ENCODE results near the gene MBOAT7.
A peak's percentile ranks its signal among the peaks of the same experiment; 100 is the strongest.
"Not testable (repeated sequence)": the region's sequence is repeated elsewhere in the genome, so short reads cannot be mapped to it uniquely, and the experiment has no call there.

The MBOAT7 gene, protein sequence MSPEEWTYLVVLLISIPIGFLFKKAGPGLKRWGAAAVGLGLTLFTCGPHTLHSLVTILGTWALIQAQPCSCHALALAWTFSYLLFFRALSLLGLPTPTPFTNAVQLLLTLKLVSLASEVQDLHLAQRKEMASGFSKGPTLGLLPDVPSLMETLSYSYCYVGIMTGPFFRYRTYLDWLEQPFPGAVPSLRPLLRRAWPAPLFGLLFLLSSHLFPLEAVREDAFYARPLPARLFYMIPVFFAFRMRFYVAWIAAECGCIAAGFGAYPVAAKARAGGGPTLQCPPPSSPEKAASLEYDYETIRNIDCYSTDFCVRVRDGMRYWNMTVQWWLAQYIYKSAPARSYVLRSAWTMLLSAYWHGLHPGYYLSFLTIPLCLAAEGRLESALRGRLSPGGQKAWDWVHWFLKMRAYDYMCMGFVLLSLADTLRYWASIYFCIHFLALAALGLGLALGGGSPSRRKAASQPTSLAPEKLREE

DNA sequence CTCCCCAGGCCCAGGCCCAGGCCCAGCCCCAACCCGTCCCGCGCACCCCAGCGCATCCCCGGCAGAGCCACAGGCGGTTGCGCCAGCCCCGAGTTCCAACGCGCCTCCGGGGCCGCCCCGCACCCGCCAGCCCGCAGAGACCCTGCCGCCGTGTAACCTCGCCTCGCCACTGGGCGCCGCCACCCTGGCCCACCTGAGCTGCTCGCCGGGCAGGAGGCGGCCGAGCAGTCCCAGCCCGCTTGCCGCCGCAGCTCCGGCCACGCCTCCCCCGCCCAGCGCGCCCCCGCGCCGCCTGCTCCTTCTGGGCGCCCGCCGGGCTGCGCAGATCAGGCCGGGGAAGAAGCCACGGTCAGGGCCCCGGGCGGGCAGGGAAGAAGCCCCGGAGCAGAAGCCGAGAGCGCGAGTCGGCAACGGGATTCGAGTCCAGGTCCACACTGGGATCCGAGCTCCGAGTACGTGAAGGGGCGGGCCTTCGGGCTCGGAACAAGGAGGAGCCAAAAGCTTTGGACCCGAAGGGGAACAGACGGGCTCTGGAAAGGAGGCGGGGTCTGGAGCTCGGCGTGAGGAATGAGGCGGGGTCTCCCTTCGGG lies at the start of gene MBOAT7:
Gene MBOAT7, minus strand, starts transcription at position 436 of the 590 bp plus-strand sequence. CDS start 1,072 bp downstream, outside the sequence.
- no peak for DNase-seq

DNA sequence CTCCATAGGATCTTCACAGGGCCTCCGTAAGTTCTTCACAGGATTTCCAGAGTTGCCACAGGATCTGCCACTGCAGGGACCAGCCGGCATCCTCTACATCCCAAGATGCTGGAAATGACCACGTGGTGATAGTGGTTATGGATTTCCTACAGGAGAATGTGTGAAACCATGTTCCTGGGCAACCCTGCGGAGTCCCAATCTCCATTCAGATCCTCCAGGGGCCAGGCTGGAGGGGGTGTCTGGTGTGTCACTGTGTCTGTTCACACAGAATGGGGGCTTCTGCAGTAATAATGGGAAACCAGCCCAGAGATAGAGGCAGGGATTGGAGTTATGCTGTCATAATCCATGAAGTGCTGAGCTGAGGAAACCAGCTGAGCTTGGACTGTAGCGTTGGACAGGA lies 44.6 kb upstream of the MBOAT7 start:
- no peak for DNase-seq

DNA sequence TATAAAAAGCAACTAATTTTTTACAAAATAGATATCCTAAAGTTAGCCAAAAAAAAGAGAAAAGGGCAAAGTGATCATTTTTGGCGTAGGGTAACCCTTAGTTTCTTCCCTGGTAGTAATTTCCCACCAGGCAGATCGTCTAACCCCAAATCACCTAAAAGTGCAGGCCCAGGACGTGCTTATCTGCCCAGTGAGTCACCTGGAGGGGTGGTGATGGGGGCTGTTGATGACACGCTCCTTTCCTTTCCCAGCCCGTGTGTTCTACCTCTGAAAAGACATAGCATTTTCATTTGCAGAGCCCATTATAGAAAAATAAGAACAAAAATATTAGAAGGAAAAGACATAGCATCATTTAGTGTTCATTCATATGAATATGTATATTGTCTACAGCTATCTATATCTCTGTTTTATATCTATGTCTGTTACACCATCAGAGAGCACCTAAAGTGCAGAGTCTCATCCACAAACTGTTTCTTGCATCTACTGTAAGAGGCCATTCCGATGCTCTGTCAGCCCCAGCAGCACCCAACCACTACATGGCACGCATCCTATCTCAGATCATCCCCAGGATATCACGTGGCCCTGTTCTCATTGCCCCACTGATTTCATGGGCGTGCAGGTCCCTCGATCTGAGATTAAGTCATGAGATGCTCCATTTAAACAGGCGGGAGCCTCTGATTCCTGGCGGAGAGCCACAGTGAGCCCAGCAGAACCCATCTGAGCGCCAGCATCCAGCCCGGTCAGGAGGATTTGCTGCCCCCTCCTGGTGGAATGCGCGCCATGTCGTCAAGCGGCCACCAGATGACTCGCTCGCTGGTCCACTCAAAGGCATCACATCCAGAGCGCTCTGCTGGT lies 41.9 kb upstream of the MBOAT7 start:
- no peak for DNase-seq

DNA sequence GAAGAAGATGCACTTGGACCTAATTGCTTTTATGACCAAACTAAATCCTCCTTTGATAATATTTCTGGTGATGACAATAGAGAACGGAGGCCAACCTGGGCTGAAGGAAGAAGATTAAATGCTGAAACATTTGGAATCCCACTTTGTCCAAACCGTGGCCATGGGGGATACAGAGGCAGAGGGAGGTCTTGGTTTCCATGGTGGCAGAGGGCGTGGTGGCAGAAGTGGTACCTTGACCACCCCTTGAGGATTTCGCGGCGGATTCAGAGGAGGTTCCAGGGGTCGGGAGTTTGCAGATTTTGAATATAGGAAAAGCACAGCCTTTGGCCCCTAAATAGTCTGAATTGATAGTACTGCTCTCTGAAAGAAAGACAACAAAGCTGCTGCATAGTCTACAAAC lies 40.7 kb upstream of the MBOAT7 start:
- DNase-seq: no peak

DNA sequence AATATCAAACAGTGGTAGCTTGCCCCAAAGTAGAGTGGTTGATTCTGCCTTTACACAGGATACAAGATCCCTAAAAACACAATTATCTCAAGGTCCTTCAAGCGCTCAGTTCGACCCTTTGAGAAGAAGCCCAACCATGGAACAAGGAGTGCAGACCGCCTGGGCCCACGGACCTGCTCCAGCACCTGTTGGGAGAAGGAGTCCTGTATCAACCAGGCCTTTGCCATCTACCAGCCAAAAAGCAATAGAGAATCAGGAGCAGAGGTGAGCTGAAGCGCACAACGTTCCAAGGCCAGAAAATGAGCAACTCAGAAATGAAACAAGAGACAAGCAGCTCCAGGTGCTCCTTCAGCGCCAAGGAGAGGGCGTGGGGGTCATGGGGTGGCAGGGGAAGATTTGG lies 39.8 kb upstream of the MBOAT7 start:
- DNase-seq: no peak

DNA sequence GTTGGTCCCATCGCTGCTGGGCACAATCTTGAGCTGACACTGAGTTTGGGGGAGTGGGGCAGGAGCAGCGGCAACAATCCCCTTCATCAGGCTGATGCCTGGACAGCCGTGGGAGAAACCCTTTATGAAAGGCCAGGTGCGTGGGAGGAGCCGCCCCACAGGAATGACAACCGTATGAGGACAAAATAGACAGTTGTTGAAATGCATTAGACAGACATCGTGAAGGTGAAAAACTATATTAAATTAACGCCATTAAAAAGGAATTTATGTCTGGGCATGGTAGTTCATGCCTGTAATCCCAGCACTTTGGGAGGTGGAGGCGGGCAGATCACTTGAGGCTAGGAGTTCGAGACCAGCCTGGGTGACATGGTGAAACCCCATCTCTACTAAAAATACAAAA lies 35.2 kb upstream of the MBOAT7 start:
- DNase-seq: not testable (repeated sequence)

DNA sequence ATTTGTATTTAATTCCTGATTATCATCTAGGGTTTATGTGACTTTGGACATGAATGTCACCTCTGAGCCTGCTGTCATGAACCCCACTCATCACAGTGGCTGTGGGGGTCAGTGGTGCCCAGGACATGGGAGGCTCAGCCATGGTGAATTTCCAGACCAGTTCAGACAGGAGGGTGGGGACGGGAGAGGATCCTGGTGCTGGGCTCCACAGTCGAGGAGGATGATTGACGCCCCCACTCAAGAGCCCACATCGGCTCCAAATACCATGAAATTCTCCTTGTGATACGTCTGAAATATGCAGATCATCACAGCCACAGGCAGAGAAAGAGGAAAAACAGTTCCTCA lies 34.5 kb upstream of the MBOAT7 start:
- DNase-seq: not testable (repeated sequence)

DNA sequence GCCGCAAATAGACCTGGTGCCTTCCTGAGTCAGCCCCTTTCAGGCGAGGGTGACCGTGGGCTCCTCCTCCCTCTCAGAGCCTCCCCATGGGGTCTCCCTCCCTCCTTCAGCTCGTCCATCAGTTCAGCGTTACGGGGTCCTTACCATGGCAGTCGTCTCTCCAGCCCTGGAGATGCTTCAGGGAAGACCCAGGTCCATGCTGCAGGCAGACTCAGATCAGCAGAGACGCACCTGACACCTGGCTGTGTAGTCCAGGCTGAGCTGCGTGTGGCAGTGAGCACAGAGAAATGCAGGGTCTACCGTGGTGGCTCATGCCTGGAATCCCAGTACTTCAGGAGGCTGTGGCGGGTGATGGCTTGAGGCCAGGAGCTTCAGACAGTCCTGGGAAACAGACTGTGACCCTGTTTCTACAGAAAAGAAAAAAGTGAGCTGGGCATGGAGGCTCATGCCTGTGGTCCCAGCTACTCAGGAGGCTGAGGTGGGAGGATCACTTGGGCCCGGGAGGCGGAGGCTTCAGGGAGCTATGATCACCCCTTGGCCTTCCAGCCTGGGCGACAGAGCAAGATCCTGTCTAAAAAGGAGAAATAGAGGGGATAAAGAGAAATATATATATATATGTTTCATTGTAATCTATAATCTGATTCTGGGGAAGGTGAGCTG lies 34.0 kb upstream of the MBOAT7 start:
- not testable (repeated sequence) for DNase-seq

DNA sequence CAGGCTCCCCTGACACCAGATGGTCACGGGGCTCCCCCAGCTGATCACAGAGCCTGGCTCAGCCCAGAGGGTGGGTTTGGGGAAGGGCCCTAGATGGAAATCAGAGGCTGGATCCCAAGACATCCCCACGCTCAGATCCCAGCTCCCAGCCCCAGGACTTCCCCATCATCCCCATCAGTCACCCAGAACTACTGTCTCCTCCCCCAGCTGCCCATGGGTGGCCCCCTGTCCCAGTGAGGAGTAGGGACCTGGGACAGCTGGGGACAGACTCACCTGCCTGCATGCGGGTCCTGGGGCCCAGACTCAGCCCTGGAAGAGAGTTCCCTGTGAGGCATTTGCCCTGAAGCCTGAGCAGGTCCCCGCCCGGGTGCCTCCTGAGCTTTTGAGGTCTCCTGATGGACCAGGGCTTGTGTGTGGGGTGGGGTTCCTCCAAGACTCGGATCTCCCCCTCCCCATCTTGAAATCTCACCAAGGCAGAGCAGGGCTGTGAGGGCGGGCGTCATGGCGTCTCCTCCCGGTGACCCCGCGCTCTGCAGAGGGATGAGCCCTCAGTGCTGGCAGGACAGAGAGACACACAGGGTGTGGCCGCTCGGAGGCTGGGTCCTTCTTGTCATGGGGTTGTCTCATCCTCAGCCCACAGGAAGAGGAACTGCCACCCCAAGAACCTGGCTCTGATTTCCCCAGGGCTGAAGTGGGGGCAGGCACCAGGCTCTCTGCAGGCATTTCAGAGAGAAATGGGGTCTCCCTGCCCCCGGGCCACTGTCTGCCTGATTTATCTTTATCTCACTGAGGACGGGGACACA lies 33.3 kb upstream of the MBOAT7 start, which contains the start of gene LILRB3:
Gene LILRB3, minus strand, starts transcription at position 534 of the 803 bp plus-strand sequence. Its CDS starts 31 bp downstream, at position 503.
- DNase-seq: not testable (repeated sequence)

DNA sequence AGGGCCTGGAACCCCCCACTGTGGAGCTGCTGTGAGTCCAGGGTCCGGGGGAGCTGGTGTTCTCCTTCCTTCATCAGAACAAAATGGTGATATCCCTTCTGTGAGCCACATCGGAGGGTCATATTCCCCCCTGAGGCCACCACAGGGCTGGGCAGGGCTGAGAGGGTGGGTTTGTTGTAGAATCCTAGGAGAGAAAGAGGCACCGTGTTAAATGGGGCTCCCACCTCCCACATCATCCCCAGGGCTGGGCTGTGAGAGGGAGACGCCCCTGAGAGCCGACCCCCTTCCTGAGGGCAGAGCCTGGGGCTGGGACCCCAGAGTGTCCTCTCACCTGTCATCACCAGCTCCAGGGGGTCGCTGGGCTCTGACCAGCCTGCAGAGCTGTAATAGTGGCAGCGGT lies 32.6 kb upstream of the MBOAT7 start:
- not testable (repeated sequence) for DNase-seq

DNA sequence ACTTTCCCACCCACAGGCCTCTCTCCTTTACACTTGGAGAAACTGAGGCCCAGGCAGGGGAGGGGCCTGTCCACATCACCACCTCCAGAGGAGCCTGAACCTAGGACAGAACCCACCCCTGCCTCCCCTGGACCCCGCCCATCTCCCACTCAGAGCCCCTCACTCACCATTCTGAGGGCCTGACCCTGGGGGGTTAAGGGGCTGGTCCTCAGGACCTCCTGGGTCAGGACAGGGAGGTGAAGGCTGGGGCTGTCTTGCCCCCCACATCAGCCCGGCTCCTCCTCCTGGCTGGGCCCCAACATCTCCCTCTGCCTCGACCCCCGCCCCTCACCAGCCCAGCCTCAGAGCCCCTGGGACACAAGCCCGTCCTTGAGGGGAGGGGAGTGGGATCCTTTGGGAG lies 30.3 kb upstream of the MBOAT7 start:
- not testable (repeated sequence) for DNase-seq

DNA sequence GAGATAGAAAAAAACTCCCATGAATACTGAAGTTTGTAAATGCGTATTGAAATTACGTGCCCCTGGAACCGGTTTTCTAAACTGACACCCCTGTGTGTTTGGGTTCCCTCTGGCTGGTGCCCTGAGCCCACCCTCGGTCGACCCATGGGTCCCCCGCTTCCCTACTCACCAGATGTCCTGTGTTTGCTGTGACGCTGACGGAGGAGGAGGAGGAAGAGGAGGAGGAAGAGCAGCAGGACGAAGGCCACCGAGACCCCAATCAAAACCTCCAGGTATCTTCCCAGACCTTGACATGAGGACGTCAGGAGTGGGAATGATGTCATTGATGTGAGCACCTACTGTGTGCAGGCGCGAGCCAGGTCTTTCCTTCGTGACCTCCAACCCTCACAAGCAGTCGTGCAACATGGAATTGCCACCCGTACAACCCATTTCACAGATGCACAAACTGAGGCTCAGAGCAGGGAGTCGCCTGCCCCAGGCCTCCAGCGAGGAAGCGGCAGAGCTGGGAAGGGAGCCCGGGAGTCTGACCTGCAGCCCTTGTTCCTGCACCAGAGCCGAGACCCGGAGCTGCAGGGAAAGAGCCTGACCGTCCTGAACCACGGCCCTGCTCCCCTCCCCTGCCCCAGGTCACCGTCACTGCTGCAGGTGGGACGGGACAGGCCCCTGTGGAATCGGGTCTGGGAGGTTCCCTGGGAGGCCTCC lies 29.7 kb upstream of the MBOAT7 start:
- no peak for DNase-seq

DNA sequence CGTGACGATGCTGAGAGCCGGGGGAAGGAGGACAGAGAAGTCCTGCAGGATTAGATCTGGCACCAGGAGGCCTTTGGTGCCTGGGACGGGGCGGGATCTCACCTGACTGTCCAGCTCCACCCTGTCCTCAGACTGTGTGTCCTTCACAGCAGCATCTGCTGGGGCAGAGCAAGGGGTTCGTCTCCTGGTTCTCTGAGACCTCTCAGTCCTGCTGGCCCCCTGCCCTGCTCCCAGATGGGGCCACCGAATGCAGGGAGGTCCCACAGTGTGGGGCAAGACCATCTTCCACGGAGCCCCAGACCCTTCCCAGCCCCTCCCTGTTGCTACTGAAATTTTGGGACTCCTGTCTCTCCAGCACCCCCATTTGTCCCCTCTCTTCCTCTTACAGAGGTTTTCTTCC lies 28.9 kb upstream of the MBOAT7 start:
- no peak for DNase-seq

DNA sequence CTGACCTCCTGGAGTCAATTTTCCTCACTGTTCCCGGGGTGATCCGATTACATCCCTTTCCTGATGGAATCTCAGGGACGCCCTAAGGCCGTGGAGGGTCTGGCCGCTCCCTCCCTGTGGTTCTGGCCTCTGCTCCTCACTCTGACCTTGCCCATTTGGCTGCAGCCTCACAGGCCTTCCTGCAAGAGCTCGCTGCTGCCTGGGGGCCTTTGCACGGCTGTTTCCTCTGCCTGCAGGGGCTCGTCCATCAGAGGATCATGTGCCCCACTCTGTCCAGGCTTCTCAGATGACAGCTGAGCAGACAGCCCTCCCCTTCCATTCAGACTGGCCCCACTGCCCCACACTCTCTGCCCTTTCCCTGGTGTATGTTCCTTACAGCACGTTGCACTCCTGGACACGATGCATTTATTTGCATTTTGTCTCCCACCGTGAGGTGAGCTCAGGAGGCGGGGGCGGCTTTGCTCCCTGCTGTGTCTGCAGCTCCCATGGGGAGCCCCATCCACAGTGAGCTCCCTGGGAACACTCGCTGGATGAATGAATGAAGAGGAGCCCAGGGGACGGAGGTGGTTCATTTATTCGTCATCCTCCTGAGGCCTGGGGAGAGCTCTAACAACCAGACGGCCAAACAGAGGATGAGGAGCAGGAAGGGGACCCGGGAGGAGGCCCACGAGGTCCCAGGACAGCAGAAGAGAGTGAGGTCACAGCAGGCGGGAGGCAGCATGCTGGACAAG lies 28.3 kb upstream of the MBOAT7 start:
- not testable (repeated sequence) for DNase-seq

DNA sequence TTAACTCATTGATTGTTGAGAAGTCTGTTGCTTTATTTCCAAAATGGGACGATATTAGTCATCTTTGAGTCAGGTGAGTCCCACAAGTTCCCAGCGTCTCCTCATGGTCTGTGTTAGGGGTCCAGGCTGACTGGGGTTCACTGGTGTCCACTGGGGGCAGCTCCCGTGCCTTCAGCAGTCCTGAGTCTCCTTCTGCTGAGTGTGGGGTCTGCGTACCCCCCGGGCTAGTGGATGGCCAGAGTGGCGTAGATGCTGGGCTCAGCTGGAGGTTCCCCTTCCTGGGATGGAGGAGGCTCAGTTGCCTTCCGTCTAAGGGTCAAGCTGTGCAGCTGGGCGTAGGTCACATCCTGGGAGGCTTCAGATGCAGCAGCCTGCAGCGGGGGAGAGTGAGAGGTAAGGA lies 27.5 kb upstream of the MBOAT7 start:
- no peak for DNase-seq

DNA sequence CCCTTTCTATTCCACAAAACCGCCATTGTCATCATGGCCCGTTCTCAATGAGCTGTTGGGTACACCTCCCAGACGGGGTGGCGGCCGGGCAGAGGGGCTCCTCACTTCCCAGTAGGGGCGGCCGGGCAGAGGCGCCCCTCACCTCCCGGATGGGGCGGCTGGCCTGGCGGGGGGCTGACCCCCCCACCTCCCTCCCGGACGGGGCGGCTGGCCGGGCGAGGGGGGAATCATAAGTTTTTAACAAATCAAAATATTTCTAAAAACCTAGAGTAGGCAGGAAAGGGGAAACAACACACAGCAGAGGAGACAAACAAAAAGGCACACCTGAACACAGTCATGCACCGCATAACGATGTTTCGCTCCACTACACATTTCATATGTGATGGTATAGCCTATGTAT lies 25.4 kb upstream of the MBOAT7 start:
- not testable (repeated sequence) for DNase-seq

DNA sequence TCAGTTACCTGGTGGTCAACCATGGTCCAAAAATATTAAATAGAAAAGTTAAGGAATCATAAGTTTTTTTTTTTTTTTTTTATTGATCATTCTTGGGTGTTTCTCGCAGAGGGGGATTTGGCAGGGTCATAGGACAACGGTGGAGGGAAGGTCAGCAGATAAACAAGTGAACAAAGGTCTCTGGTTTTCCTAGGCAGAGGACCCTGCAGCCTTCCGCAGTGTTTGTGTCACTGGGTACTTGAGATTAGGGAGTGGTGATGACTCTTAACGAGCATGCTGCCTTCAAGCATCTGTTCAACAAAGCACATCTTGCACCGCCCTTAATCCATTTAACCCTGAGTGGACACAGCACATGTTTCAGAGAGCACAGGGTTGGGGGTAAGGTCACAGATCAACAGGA lies 24.8 kb upstream of the MBOAT7 start:
- not testable (repeated sequence) for DNase-seq

DNA sequence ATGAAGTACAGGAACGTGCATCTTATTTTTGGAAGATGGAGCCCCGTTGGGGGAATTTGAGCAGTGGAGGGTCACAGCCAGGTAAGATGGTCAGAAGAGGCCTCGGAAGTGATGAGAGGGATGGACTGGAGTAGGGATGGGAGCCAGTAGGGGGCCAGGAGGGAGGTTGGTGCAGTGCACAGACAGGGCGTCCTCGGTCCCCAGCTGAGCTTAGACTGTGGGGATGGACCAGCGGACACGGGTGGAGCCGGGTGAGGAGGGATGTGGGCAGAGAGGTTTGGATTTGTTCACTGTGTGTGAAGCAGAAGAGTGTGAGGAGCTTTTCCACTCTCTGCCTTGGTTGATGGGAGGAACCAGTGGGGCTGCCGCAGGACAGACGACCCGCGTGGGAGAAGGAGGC lies 21.9 kb upstream of the MBOAT7 start:
- DNase-seq: no peak

DNA sequence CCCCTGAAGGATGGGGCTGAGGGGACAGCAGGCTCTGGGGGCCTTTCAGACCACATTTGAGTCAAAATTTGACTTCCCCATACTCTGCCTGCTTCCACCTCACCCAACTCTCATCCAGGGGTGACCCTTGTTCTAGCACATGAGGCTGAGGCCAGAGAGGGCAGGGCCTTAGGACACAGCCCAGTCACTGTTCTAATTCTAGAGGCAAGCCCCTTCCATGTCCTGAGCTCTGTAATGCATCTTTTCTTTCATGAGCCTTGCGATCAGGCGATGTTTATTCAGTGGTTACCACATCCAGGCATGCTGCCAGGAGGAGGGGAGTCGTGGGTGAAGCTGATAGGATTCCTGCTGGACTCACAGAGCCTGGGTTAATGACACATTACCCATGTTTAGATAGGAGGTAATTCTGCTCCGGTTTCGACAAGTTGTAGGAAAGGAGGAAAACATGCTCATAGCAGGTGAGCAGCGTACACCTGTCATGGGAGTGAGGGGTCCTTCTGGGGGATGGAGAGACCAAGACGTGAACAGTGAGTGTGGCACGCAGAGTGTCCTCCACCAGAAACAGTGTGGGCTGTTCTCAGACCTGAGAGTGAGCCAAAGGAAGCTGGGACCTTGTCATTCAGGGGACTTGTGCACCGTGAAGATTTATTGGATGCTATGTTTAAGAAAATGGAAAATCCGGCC lies 20.6 kb upstream of the MBOAT7 start:
- peak; percentile 76 for DNase-seq
